Tibial artery (tissue), 4 donors: ENCODE data around the gene SH2B2.

Experiments
- DNase-seq, 2 donors: peaks; one replicate each; pipeline ENCODE4 v3.0.0-alpha.2; 2019
- H3K27ac ChIP-seq, 2 donors: fragments of 200-600 bp; sonication (generic) in 1 of 2; 1 replicate in 1 of 2; 2 replicates in 1 of 2; pipeline ENCODE4 v1.5.1; 2018 to 2019; ENCODE audit warnings: mild to moderate bottlenecking in 1 of 2
- H3K27me3 ChIP-seq, 2 donors: fragments of 200-600 bp; sonication (generic) in 1 of 2; one replicate each; pipeline versions ENCODE4 v1.5.1 to v1.6.0; 2016 to 2019
- H3K36me3 ChIP-seq, 3 donors: fragments of 200-600 bp; sonication (generic) in 2 of 3; one replicate each; pipeline ENCODE4 v1.5.1; 2016 to 2019; ENCODE audit warnings: mild to moderate bottlenecking in 2 of 3
- H3K4me1 ChIP-seq, 4 donors: fragments of 200-600 bp; sonication (generic) in 2 of 4; 1 replicate in 3 of 4; 2 replicates in 1 of 4; pipeline ENCODE4 v1.5.1; 2016 to 2019
- H3K4me3 ChIP-seq, 2 donors: fragments of 200-600 bp; sonication (generic) in 1 of 2; 1 replicate in 1 of 2; 2 replicates in 1 of 2; pipeline ENCODE4 v1.5.1; 2018 to 2019; ENCODE audit warnings: mild to moderate bottlenecking in 2 of 2
- H3K9me3 ChIP-seq, 3 donors: fragments of 200-600 bp; sonication (generic) in 1 of 3; one replicate each; pipeline ENCODE4 v1.5.1; 2016 to 2019
- CTCF ChIP-seq, 2 experiments: fragments of 200-600 bp in 1 of 2; fragments of 450-650 bp in 1 of 2; IDR thresholded peaks; one replicate each; pipeline ENCODE4 v1.5.1; 2017 to 2019; ENCODE audit warnings: antibody characterized with exemption in 2 of 2, mild to moderate bottlenecking in 1 of 2, moderate library complexity in 1 of 2
- intact Hi-C: fragments of 100-400 bp; cut with DNase I; formaldehyde crosslinking; loops from one replicate; pipeline ENCODE4 v1.15.0; 2023; ENCODE audit warnings: low total_unique reads

The SH2B2 gene

GRCh38 chr7:102291056-102291915, 4.6 kb downstream of the SH2B2 start:
- DNase-seq = peak in 1 of 2 donors; percentile 42
- intact Hi-C loops = no loop called here
- no peak overlapping the region for H3K27ac ChIP-seq

GRCh38 chr7:102291916-102292267, 5.2 kb downstream of the SH2B2 start:
- peaks cover 0 to 23% of the 10 kb centered on the region in 2 donors for H3K27me3 ChIP-seq
- no peak for TF ChIP-seq CTCF (IDR thresholded peaks at IDR 0.05)
- DNase-seq = no peak
- intact Hi-C loops = no loop called here
- peaks cover 0 to 18% (median 10%) of the 10 kb centered on the region in 4 donors for H3K4me1 ChIP-seq
- H3K9me3 ChIP-seq = no peaks in the 10 kb centered on the region
- H3K36me3 ChIP-seq = no peaks in the 10 kb centered on the region
- H3K4me3 ChIP-seq = no peak overlapping the region
- H3K27ac ChIP-seq = no peak overlapping the region

More at GRCh38 chr7:102291056-102291915, 4.6 kb downstream of the SH2B2 start:
- peaks cover 0 to 19% (median 10%) of the 10 kb centered on the region in 4 donors for H3K4me1 ChIP-seq
- H3K4me3 ChIP-seq = no peak overlapping the region
- H3K27me3 ChIP-seq = peaks cover 0 to 23% of the 10 kb centered on the region in 2 donors
- no peaks in the 10 kb centered on the region for H3K36me3 ChIP-seq
- no peaks in the 10 kb centered on the region for H3K9me3 ChIP-seq
- no peak for TF ChIP-seq CTCF (IDR thresholded peaks at IDR 0.05)

GRCh38 chr7:102292813-102293798, 6.4 kb downstream of the SH2B2 start:
- no peak overlapping the region for H3K4me3 ChIP-seq
- intact Hi-C loops = no loop called here
- no peak for DNase-seq
- no peaks in the 10 kb centered on the region for H3K9me3 ChIP-seq
- H3K4me1 ChIP-seq = peaks cover 0 to 6% (median 4%) of the 10 kb centered on the region in 4 donors
- peaks cover 0 to 26% of the 10 kb centered on the region in 2 donors for H3K27me3 ChIP-seq
- no peak for TF ChIP-seq CTCF (IDR thresholded peaks at IDR 0.05)
- H3K36me3 ChIP-seq = no peaks in the 10 kb centered on the region
- H3K27ac ChIP-seq = no peak overlapping the region

GRCh38 chr7:102294589-102294988, 7.9 kb downstream of the SH2B2 start:
- Histone ChIP-seq H3K27ac (no peak overlapping the region), H3K36me3 (no peaks in the 10 kb centered on the region), H3K4me1 (no peaks in the 10 kb centered on the region), H3K27me3 (peaks cover 0 to 29% of the 10 kb centered on the region in 2 donors), H3K4me3 (no peak overlapping the region), H3K9me3 (no peaks in the 10 kb centered on the region)
- no peak for DNase-seq
- intact Hi-C loops = no loop called here
- TF ChIP-seq CTCF (IDR thresholded peaks at IDR 0.05) = no peak

- no peak for TF ChIP-seq CTCF (IDR thresholded peaks at IDR 0.05)
- no peak overlapping the region for H3K27ac ChIP-seq
- no peaks in the 10 kb centered on the region for H3K9me3 ChIP-seq
- H3K4me1 ChIP-seq = no peaks in the 10 kb centered on the region
- intact Hi-C loops = no loop called here
- no peaks in the 10 kb centered on the region for H3K36me3 ChIP-seq
- no peak overlapping the region for H3K4me3 ChIP-seq
- H3K27me3 ChIP-seq = peaks cover 0 to 39% of the 10 kb centered on the region in 2 donors
- DNase-seq = no peak
These were observed 8.9 kb downstream of the SH2B2 start for GRCh38 chr7:102295346-102296178.
